H9 (cell line): ENCODE results near the gene CEP250. TPM values are rescaled to one million over a fixed set of nuclear protein-coding genes. Genes with fewer than 3 reads are reported as not detected.

Experiments used
- DNase-seq: peaks from one replicate; pipeline ENCODE4 v3.0.0-alpha.2; 2017
- H2AFZ ChIP-seq: one replicate; pipeline ENCODE4 v1.6.1; 2013; ENCODE audit warnings: mild to moderate bottlenecking, low read length, control low read depth, moderate library complexity
- H2AK5ac ChIP-seq: 2 replicates; pipeline ENCODE4 v1.6.1; 2013; ENCODE audit warnings: low read length, control low read depth, mixed read lengths; ENCODE audit not compliant: insufficient read length
- H2BK120ac ChIP-seq: one replicate; pipeline ENCODE4 v1.6.1; 2013; ENCODE audit warnings: low read depth, mild to moderate bottlenecking, low read length, control low read depth, inconsistent platforms; ENCODE audit not compliant: poor library complexity, severe bottlenecking
- H2BK12ac ChIP-seq: 2 replicates; pipeline ENCODE4 v1.6.1; 2013; ENCODE audit warnings: low read length, control low read depth, mixed read lengths, low read depth; ENCODE audit not compliant: insufficient read length
- H2BK15ac ChIP-seq: 2 replicates; pipeline ENCODE4 v1.6.1; 2013; ENCODE audit warnings: low read depth, low read length, control low read depth
- H2BK20ac ChIP-seq: one replicate; pipeline ENCODE4 v1.6.1; 2013; ENCODE audit warnings: low read depth, mild to moderate bottlenecking, low read length, control low read depth, inconsistent platforms; ENCODE audit not compliant: poor library complexity, severe bottlenecking
- H2BK5ac ChIP-seq: 2 replicates; pipeline ENCODE4 v1.6.1; 2013; ENCODE audit warnings: low read length, control low read depth, mixed read lengths; ENCODE audit not compliant: insufficient read length
- H3K14ac ChIP-seq: 2 replicates; pipeline ENCODE4 v1.6.1; 2013; ENCODE audit warnings: low read length, control low read depth; ENCODE audit not compliant: insufficient read depth
- H3K18ac ChIP-seq: 2 replicates; pipeline ENCODE4 v1.6.1; 2013; ENCODE audit warnings: low read depth, mild to moderate bottlenecking, mixed read lengths, low read length, control low read depth; ENCODE audit not compliant: insufficient read length
- H3K23ac ChIP-seq: 2 replicates; pipeline ENCODE4 v1.6.1; 2013; ENCODE audit warnings: low read length, control low read depth, mixed read lengths, low read depth; ENCODE audit not compliant: insufficient read length
- H3K23me2 ChIP-seq: 2 replicates; pipeline ENCODE4 v1.6.1; 2013; ENCODE audit warnings: low read depth, mild to moderate bottlenecking, mixed read lengths, low read length, control low read depth; ENCODE audit not compliant: insufficient read length, poor library complexity, severe bottlenecking
- H3K27ac ChIP-seq: 2 replicates; pipeline ENCODE4 v1.5.1; 2013; ENCODE audit warnings: low read length, control low read depth, mixed read lengths, low read depth; ENCODE audit not compliant: insufficient read length
- H3K27me3 ChIP-seq: 2 replicates; pipeline ENCODE4 v1.6.1; 2013; ENCODE audit warnings: low read length, control low read depth, inconsistent platforms; ENCODE audit not compliant: insufficient read depth
- H3K4ac ChIP-seq: 2 replicates; pipeline ENCODE4 v1.6.1; 2013; ENCODE audit warnings: low read depth, mild to moderate bottlenecking, control low read depth, inconsistent platforms, low read length, moderate library complexity
- H3K4me1 ChIP-seq: 2 replicates; pipeline ENCODE4 v1.6.1; 2013; ENCODE audit warnings: low read length, control low read depth, inconsistent platforms; ENCODE audit not compliant: insufficient read depth
- H3K4me2 ChIP-seq: 2 replicates; pipeline ENCODE4 v1.6.1; 2013; ENCODE audit warnings: low read length, control low read depth, mixed read lengths; ENCODE audit not compliant: insufficient read length, insufficient read depth
- H3K56ac ChIP-seq: 2 replicates; pipeline ENCODE4 v1.6.1; 2013; ENCODE audit warnings: low read depth, mild to moderate bottlenecking, mixed read lengths, low read length, control low read depth; ENCODE audit not compliant: insufficient read length
- H3K79me1 ChIP-seq: 2 replicates; pipeline ENCODE4 v1.6.1; 2013; ENCODE audit warnings: low read depth, mild to moderate bottlenecking, moderate library complexity, low read length, control low read depth, inconsistent platforms; ENCODE audit not compliant: insufficient read depth, poor library complexity, severe bottlenecking
- H3K79me2 ChIP-seq: 2 replicates; pipeline ENCODE4 v1.6.1; 2013; ENCODE audit warnings: low read length, control low read depth, inconsistent platforms; ENCODE audit not compliant: insufficient read depth
- H3K9ac ChIP-seq: 2 replicates; pipeline ENCODE4 v1.6.1; 2013; ENCODE audit warnings: low read length, control low read depth, mixed read lengths; ENCODE audit not compliant: insufficient read length; ENCODE audit errors: extremely low read depth
- H3K9me3 ChIP-seq: one replicate; pipeline ENCODE4 v1.6.1; 2013; ENCODE audit warnings: low read depth, low read length, inconsistent platforms; ENCODE audit not compliant: control insufficient read depth
- H3T11ph ChIP-seq: one replicate; pipeline ENCODE4 v1.6.1; 2013; ENCODE audit warnings: mild to moderate bottlenecking, low read length, control low read depth, inconsistent platforms
- H4K20me1 ChIP-seq: one replicate; pipeline ENCODE4 v1.6.1; 2013; ENCODE audit not compliant: control insufficient read depth, insufficient read length, insufficient read depth
- H4K5ac ChIP-seq: 2 replicates; pipeline ENCODE4 v1.6.1; 2013; ENCODE audit warnings: low read depth, mild to moderate bottlenecking, mixed read lengths, low read length, control low read depth; ENCODE audit not compliant: insufficient read length
- H4K8ac ChIP-seq: replicated peaks from 2 replicates; pipeline ENCODE4 v1.6.1; 2013; ENCODE audit warnings: low read length, control low read depth, mixed read lengths, low read depth; ENCODE audit not compliant: insufficient read length
- H4K91ac ChIP-seq: 2 replicates; pipeline ENCODE4 v1.6.1; 2013; ENCODE audit warnings: low read depth, mild to moderate bottlenecking, moderate library complexity, mixed read lengths, low read length, control low read depth; ENCODE audit not compliant: insufficient read length
- H3K27ac Mint-ChIP-seq, 3 experiments: 2 replicates in 2 of 3; 3 replicates in 1 of 3; pipeline ENCODE4 v1.8.0; 2020 to 2021; ENCODE audit warnings: mixed read lengths in 3 of 3, mild to moderate bottlenecking in 1 of 3, moderate library complexity in 1 of 3
- H3K27me3 Mint-ChIP-seq: 2 replicates; pipeline ENCODE4 v1.8.0; 2021; ENCODE audit warnings: low read depth, mild to moderate bottlenecking, moderate library complexity, mixed read lengths
- H3K36me3 Mint-ChIP-seq, 3 experiments: 2 replicates in 2 of 3; 3 replicates in 1 of 3; pipeline ENCODE4 v1.8.0; 2020 to 2021; ENCODE audit warnings: low read depth in 3 of 3, mixed read lengths in 3 of 3; ENCODE audit not compliant: insufficient read depth in 1 of 3
- H3K4me1 Mint-ChIP-seq, 2 experiments: 2 replicates each; pipeline ENCODE4 v1.8.0; 2020; ENCODE audit warnings: mixed read lengths in 2 of 2
- H3K4me3 Mint-ChIP-seq, 2 experiments: 2 replicates in 1 of 2; 3 replicates in 1 of 2; pipeline ENCODE4 v1.8.0; 2020 to 2021; ENCODE audit warnings: mild to moderate bottlenecking in 2 of 2, mixed read lengths in 2 of 2, moderate library complexity in 1 of 2
- H3K9me3 Mint-ChIP-seq, 2 experiments: 2 replicates in 1 of 2; 3 replicates in 1 of 2; pipeline ENCODE4 v1.8.0; 2020; ENCODE audit warnings: mild to moderate bottlenecking in 2 of 2, mixed read lengths in 2 of 2, moderate library complexity in 1 of 2
- CTCF ChIP-seq: fragments of 200-600 bp; sonication (generic); conservative IDR thresholded peaks from 3 replicates; pipeline ENCODE4 v1.8.0; 2021; ENCODE audit warnings: antibody characterized with exemption, mild to moderate bottlenecking
- WGBS: extraction: QIAGEN DNeasy Blood & Tissue Kit; methylation state at CpG from one replicate; pipeline ENCODE4 v1.1.7; 2013; ENCODE audit warnings: missing lambda C conversion rate, low lambda C conversion rate, mixed read lengths; ENCODE audit not compliant: insufficient read length; ENCODE audit errors: extremely low coverage; 5-methylcytosine and 5-hydroxymethylcytosine counted together
- total RNA-seq: library from RNA; stranded (reverse); gene quantifications from 2 replicates; pipeline ENCODE4 v1.2.1, GENCODE V29; 2021

The CEP250 gene
- total RNA-seq, 1 experiment from 2014 or later: 29.8 TPM

GRCh38 chr20:35410613-35411012, 44.8 kb upstream of the CEP250 start:
- WGBS: no CpG with 5 or more reads among the region's 6 CpGs
- Histone ChIP-seq H3K4me1 (no peaks in the 10 kb centered on the region), H3K4ac (no peak overlapping the region), H3K9me3 (no peaks in the 10 kb centered on the region), H3K14ac (no peak overlapping the region), H2BK12ac (no peak overlapping the region), H3K23me2 (no peaks in the 10 kb centered on the region), H3K27me3 (no peaks in the 10 kb centered on the region), H4K8ac (no peak overlapping the region), H4K20me1 (no peaks in the 10 kb centered on the region), H2BK5ac (no peak overlapping the region), H4K5ac (no peak overlapping the region), H3K79me2 (peaks cover 7% of the 10 kb centered on the region; the same call in 1 of the 2 replicates), H2AFZ (no peak overlapping the region), H3K4me2 (peak overlapping the region; percentile 86), H3K56ac (no peak overlapping the region), H3K18ac (no peak overlapping the region), H3K23ac (no peak overlapping the region), H3K79me1 (no peaks in the 10 kb centered on the region), H2BK15ac (no peak overlapping the region), H3T11ph (no peak overlapping the region), H3K27ac (no peak overlapping the region), H2AK5ac (no peak overlapping the region), H3K9ac (no peak overlapping the region), H2BK20ac (no peak overlapping the region), H4K91ac (no peak overlapping the region), H2BK120ac (no peak overlapping the region)
- H3K36me3 Mint-ChIP-seq: peaks cover 20 to 34% (median 33%) of the 10 kb centered on the region in 3 experiments; a peak in 6 of 7 replicates
- H3K27ac Mint-ChIP-seq: no peak overlapping the region
- no peaks in the 10 kb centered on the region for H3K9me3 Mint-ChIP-seq
- peaks cover 5 to 9% of the 10 kb centered on the region in 2 experiments for H3K4me1 Mint-ChIP-seq
- H3K4me3 Mint-ChIP-seq: peak overlapping the region; percentile 95 to 96
- no peak for DNase-seq
- H3K27me3 Mint-ChIP-seq: peaks cover 3% of the 10 kb centered on the region
- no peak for TF ChIP-seq CTCF
